Measurements from ENCODE around the gene GADD45GIP1. TPM values are rescaled to one million over a fixed set of nuclear protein-coding genes. Genes with fewer than 3 reads are reported as not detected.

The GADD45GIP1 gene
- total and polyA plus RNA-seq, 10 of the 15 experiments (the other 5 are each of a cell fraction or from before 2014, with no cell fraction given), result 5.1 to 136 (median 30.1) TPM

DNA sequence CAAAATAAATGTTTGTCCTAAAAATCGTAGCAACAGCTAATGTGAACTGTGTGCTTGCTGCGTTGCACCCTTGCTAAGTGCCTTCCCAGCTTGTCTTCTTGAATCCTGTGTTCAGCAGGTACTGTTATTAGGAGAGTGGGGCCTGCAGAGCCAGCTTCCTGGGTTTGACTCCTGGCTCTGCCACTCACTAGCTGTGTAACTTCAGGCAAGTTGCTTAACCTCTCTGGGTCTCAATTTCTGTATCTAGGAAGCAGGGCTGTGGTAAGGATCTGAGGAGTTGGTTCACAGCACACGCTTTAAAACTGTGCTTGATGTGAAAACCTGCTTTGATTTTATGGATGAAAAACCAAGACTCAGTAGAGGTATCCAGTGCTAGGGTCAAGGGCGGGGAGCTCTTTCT is 48.2 kb upstream of the GADD45GIP1 start (continued):
- TF ChIP-seq ZNF592 (IDR thresholded peaks at IDR 0.05), result no peak
- TF ChIP-seq MEF2A (IDR thresholded peaks at IDR 0.05; ENCODE audit: insufficient read depth, low read depth, low read length), result no peak
- no peak for TF ChIP-seq GABPA (IDR thresholded peaks at IDR 0.05; ENCODE audit: low read depth)
- TF ChIP-seq, protein P1, sequence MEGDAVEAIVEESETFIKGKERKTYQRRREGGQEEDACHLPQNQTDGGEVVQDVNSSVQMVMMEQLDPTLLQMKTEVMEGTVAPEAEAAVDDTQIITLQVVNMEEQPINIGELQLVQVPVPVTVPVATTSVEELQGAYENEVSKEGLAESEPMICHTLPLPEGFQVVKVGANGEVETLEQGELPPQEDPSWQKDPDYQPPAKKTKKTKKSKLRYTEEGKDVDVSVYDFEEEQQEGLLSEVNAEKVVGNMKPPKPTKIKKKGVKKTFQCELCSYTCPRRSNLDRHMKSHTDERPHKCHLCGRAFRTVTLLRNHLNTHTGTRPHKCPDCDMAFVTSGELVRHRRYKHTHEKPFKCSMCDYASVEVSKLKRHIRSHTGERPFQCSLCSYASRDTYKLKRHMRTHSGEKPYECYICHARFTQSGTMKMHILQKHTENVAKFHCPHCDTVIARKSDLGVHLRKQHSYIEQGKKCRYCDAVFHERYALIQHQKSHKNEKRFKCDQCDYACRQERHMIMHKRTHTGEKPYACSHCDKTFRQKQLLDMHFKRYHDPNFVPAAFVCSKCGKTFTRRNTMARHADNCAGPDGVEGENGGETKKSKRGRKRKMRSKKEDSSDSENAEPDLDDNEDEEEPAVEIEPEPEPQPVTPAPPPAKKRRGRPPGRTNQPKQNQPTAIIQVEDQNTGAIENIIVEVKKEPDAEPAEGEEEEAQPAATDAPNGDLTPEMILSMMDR (IDR thresholded peaks at IDR 0.05 in 2 of 3, conservative IDR thresholded peaks at IDR 0.05 in 1 of 3; ENCODE audit: control insufficient read depth in 2 of 3, extremely low read depth in 1 of 3, insufficient read depth in 1 of 3, low read depth in 3 of 3, low read length in 3 of 3), result no peak
- TF ChIP-seq PRDM15 (CRISPR knock-in tag; IDR thresholded peaks at IDR 0.05), result no peak
- TF ChIP-seq BRCA1 (IDR thresholded peaks at IDR 0.05; ENCODE audit: low read depth, low read length), result no peak
- TF ChIP-seq GATAD2B (conservative IDR thresholded peaks at IDR 0.05; ENCODE audit: low read depth), result no peak
